ENCODE measurements around the gene GYS1. TPM values are rescaled to one million over a fixed set of nuclear protein-coding genes. Genes with fewer than 3 reads are reported as not detected.

GYS1 gene
- polyA plus RNA-seq, 2 donors = 27.0 to 30.9 TPM

GRCh38 chr19:48959341-48960239 lies 33.5 kb downstream of the GYS1 start:
- Histone ChIP-seq H3K9me3 (ENCODE audit: control insufficient read depth in 2 of 2, insufficient read depth in 1 of 2, low read depth in 1 of 2, low read length in 1 of 2) (no peaks in the 10 kb centered on the region), H3K27me3 (ENCODE audit: control insufficient read depth in 1 of 2, insufficient read depth in 2 of 2, low read length in 2 of 2) (no peaks in the 10 kb centered on the region), H3K4me1 (ENCODE audit: control insufficient read depth in 2 of 2, insufficient read depth in 2 of 2, low read length in 1 of 2) (peaks cover 11 to 30% of the 10 kb centered on the region in 2 donors), H3K36me3 (ENCODE audit: control insufficient read depth in 2 of 2, insufficient read depth in 2 of 2, low read length in 1 of 2) (peaks cover 0 to 3% of the 10 kb centered on the region in 2 donors), H3K4me3 (ENCODE audit: low read depth in 1 of 2, low read length in 2 of 2) (no peak overlapping the region), H3K27ac (ENCODE audit: low read depth in 2 of 2, low read length in 1 of 2) (no peak overlapping the region)
- WGBS, 2 donors = 83 to 87% methylated on average over 16 of the region's 16 CpGs

DNA sequence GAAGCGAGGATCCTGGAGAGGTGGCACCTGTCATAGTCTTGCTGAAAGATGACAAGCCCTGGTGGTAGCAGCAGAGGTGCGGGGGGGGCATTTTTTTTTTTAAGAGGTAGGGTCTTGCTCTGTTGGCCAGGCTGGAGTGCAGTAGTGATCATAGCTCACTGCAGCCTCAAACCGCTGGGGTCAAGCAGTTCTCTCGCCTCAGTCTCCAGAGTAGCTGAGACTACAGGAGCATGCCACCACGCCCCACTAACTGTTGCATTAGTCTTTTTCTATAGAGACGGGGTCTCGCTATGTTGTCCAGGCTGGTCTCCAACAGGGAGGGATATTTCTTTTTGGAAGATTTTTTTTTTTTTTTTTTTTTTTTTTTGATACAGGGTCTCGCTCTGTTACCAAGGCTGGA lies 35.1 kb downstream of the GYS1 start:
- Histone ChIP-seq H3K4me3 (ENCODE audit: low read depth in 1 of 2, low read length in 2 of 2) (no peak overlapping the region), H3K4me1 (ENCODE audit: control insufficient read depth in 2 of 2, insufficient read depth in 2 of 2, low read length in 1 of 2) (peaks cover 11 to 19% of the 10 kb centered on the region in 2 donors), H3K36me3 (ENCODE audit: control insufficient read depth in 2 of 2, insufficient read depth in 2 of 2, low read length in 1 of 2) (peaks cover 0 to 3% of the 10 kb centered on the region in 2 donors), H3K27ac (ENCODE audit: low read depth in 2 of 2, low read length in 1 of 2) (no peak overlapping the region), H3K27me3 (ENCODE audit: control insufficient read depth in 1 of 2, insufficient read depth in 2 of 2, low read length in 2 of 2) (no peaks in the 10 kb centered on the region), H3K9me3 (ENCODE audit: control insufficient read depth in 2 of 2, insufficient read depth in 1 of 2, low read depth in 1 of 2, low read length in 1 of 2) (no peaks in the 10 kb centered on the region)
- 97 to 99% methylated on average over 8 of the region's 8 CpGs for WGBS, 2 donors

GRCh38 chr19:48955308-48955958 lies 37.7 kb downstream of the GYS1 start:
- 52 to 55% methylated on average over 16 of the region's 16 CpGs for WGBS, 2 donors
- Histone ChIP-seq H3K27ac (ENCODE audit: low read depth in 2 of 2, low read length in 1 of 2) (peak overlapping the region; percentile 60 to 68), H3K4me3 (ENCODE audit: low read depth in 1 of 2, low read length in 2 of 2) (peak overlapping the region; percentile 79 to 92), H3K36me3 (ENCODE audit: control insufficient read depth in 2 of 2, insufficient read depth in 2 of 2, low read length in 1 of 2) (peaks cover 0 to 3% of the 10 kb centered on the region in 2 donors), H3K4me1 (ENCODE audit: control insufficient read depth in 2 of 2, insufficient read depth in 2 of 2, low read length in 1 of 2) (peaks cover 8 to 10% of the 10 kb centered on the region in 2 donors), H3K27me3 (ENCODE audit: control insufficient read depth in 1 of 2, insufficient read depth in 2 of 2, low read length in 2 of 2) (no peaks in the 10 kb centered on the region), H3K9me3 (ENCODE audit: control insufficient read depth in 2 of 2, insufficient read depth in 1 of 2, low read depth in 1 of 2, low read length in 1 of 2) (no peaks in the 10 kb centered on the region)

GRCh38 chr19:48954595-48955307 lies 38.4 kb downstream of the GYS1 start, which contains the start of gene BAX:
BAX (plus strand) TSS chr19:48954875; CDS start chr19:48954929, 54 bp downstream.
- WGBS, 2 donors = 0% methylated on average over 38 to 71 of the region's 71 CpGs
- H3K36me3 ChIP-seq (ENCODE audit: control insufficient read depth in 2 of 2, insufficient read depth in 2 of 2, low read length in 1 of 2) = peaks cover 0 to 3% of the 10 kb centered on the region in 2 donors

GRCh38 chr19:48953990-48954594 lies 39.0 kb downstream of the GYS1 start:
- Histone ChIP-seq H3K27ac (ENCODE audit: low read depth in 2 of 2, low read length in 1 of 2) (peak overlapping the region; percentile 73 to 83), H3K9me3 (ENCODE audit: control insufficient read depth in 2 of 2, insufficient read depth in 1 of 2, low read depth in 1 of 2, low read length in 1 of 2) (no peaks in the 10 kb centered on the region), H3K36me3 (ENCODE audit: control insufficient read depth in 2 of 2, insufficient read depth in 2 of 2, low read length in 1 of 2) (peaks cover 0 to 3% of the 10 kb centered on the region in 2 donors), H3K27me3 (ENCODE audit: control insufficient read depth in 1 of 2, insufficient read depth in 2 of 2, low read length in 2 of 2) (no peaks in the 10 kb centered on the region), H3K4me3 (ENCODE audit: low read depth in 1 of 2, low read length in 2 of 2) (peak overlapping the region; percentile 79 to 92), H3K4me1 (ENCODE audit: control insufficient read depth in 2 of 2, insufficient read depth in 2 of 2, low read length in 1 of 2) (peaks cover 8 to 10% of the 10 kb centered on the region in 2 donors)
- WGBS, 2 donors = 49% methylated on average over 11 of the region's 11 CpGs

More at GRCh38 chr19:48954595-48955307, 38.4 kb downstream of the GYS1 start, which contains the start of gene BAX:
- H3K27ac ChIP-seq (ENCODE audit: low read depth in 2 of 2, low read length in 1 of 2) = peak within 1 kb of the TSS; percentile 73 to 83
- no peaks in the 10 kb centered on the region for H3K27me3 ChIP-seq (ENCODE audit: control insufficient read depth in 1 of 2, insufficient read depth in 2 of 2, low read length in 2 of 2)
- no peaks in the 10 kb centered on the region for H3K9me3 ChIP-seq (ENCODE audit: control insufficient read depth in 2 of 2, insufficient read depth in 1 of 2, low read depth in 1 of 2, low read length in 1 of 2)
- peaks cover 8 to 10% of the 10 kb centered on the region in 2 donors for H3K4me1 ChIP-seq (ENCODE audit: control insufficient read depth in 2 of 2, insufficient read depth in 2 of 2, low read length in 1 of 2)
- H3K4me3 ChIP-seq (ENCODE audit: low read depth in 1 of 2, low read length in 2 of 2) = peak within 1 kb of the TSS; percentile 79 to 92

- Histone ChIP-seq H3K27ac (ENCODE audit: low read depth in 2 of 2, low read length in 1 of 2) (no peak overlapping the region), H3K9me3 (ENCODE audit: control insufficient read depth in 2 of 2, insufficient read depth in 1 of 2, low read depth in 1 of 2, low read length in 1 of 2) (no peaks in the 10 kb centered on the region), H3K4me3 (ENCODE audit: low read depth in 1 of 2, low read length in 2 of 2) (no peak overlapping the region), H3K4me1 (ENCODE audit: control insufficient read depth in 2 of 2, insufficient read depth in 2 of 2, low read length in 1 of 2) (peaks cover 8 to 10% of the 10 kb centered on the region in 2 donors), H3K36me3 (ENCODE audit: control insufficient read depth in 2 of 2, insufficient read depth in 2 of 2, low read length in 1 of 2) (peaks cover 0 to 3% of the 10 kb centered on the region in 2 donors), H3K27me3 (ENCODE audit: control insufficient read depth in 1 of 2, insufficient read depth in 2 of 2, low read length in 2 of 2) (no peaks in the 10 kb centered on the region)
- WGBS, 2 donors = 77 to 79% methylated on average over 4 of the region's 4 CpGs
These were observed 40.0 kb downstream of the GYS1 start for GRCh38 chr19:48953141-48953540.

DNA sequence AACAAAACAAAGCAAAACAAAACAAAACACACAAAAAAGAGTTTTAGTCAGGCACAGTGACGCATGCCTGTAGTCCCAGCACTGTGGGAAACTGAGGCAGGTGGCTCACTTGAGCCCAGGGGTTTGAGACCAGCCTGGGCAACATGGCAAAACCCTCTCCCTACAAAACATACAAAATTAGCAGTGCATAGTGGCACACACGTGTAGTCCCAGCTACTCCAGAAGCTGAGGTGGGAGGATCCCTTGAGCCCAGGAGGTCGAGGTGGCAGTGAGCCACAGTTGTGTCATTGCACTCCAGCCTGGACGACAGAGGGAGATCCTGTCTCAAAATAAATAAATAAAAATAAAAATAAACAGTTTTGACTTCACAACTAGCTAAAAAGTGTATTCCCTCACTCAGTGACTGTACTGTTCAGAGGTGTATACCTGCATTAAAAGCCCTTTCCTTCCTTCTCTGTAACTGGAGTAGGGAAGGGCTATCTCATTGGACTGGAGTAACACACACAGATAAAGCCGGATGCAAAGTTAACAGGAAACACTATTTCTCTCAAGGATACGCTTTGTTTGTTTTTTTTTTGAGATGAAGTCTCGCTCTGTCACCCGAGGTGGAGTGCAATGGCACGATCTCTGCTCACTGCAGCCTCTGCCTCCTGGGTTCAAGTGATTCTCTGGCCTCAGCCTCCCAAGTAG lies 42.1 kb downstream of the GYS1 start:
- Histone ChIP-seq H3K4me3 (ENCODE audit: low read depth in 1 of 2, low read length in 2 of 2) (no peak overlapping the region), H3K4me1 (ENCODE audit: control insufficient read depth in 2 of 2, insufficient read depth in 2 of 2, low read length in 1 of 2) (peaks cover 9 to 12% of the 10 kb centered on the region in 2 donors), H3K36me3 (ENCODE audit: control insufficient read depth in 2 of 2, insufficient read depth in 2 of 2, low read length in 1 of 2) (peaks cover 0 to under 1% of the 10 kb centered on the region in 2 donors), H3K9me3 (ENCODE audit: control insufficient read depth in 2 of 2, insufficient read depth in 1 of 2, low read depth in 1 of 2, low read length in 1 of 2) (no peaks in the 10 kb centered on the region), H3K27me3 (ENCODE audit: control insufficient read depth in 1 of 2, insufficient read depth in 2 of 2, low read length in 2 of 2) (no peaks in the 10 kb centered on the region), H3K27ac (ENCODE audit: low read depth in 2 of 2, low read length in 1 of 2) (no peak overlapping the region)
- WGBS, 2 donors = 56% methylated on average over 9 of the region's 9 CpGs

DNA sequence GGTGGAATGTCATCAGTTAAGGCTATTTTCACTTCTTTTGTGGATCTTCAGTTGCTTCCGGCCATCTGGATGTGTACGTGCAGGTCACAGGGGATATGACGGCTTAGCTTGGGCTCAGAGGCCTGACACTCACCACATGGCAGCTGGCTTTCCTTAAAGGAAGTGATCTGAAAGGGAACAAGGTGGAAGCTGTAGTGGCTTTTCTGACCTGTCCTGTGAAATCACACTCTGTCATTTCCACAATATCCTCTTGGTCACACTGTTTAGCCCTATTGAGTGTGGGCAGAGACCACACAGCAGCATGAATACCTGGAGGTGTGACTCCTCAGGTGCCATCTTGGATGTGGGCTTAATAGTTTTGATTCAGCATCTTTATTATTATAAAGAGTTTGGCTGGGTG lies 43.0 kb downstream of the GYS1 start:
- 80 to 83% methylated on average over 3 of the region's 3 CpGs for WGBS, 2 donors
- no peak overlapping the region for H3K4me3 ChIP-seq (ENCODE audit: low read depth in 1 of 2, low read length in 2 of 2)
- no peaks in the 10 kb centered on the region for H3K27me3 ChIP-seq (ENCODE audit: control insufficient read depth in 1 of 2, insufficient read depth in 2 of 2, low read length in 2 of 2)
- H3K4me1 ChIP-seq (ENCODE audit: control insufficient read depth in 2 of 2, insufficient read depth in 2 of 2, low read length in 1 of 2) = peaks cover 3 to 4% of the 10 kb centered on the region in 2 donors
- H3K9me3 ChIP-seq (ENCODE audit: control insufficient read depth in 2 of 2, insufficient read depth in 1 of 2, low read depth in 1 of 2, low read length in 1 of 2) = no peaks in the 10 kb centered on the region
- H3K36me3 ChIP-seq (ENCODE audit: control insufficient read depth in 2 of 2, insufficient read depth in 2 of 2, low read length in 1 of 2) = no peaks in the 10 kb centered on the region
- no peak overlapping the region for H3K27ac ChIP-seq (ENCODE audit: low read depth in 2 of 2, low read length in 1 of 2)

Data from esophagus (tissue), 2 donors.